Epithelial cell of proximal tubule (primary cell): ENCODE results near the gene KCTD10. TPM values are rescaled to one million over a fixed set of nuclear protein-coding genes. Genes with fewer than 3 reads are reported as not detected.

Source experiments
- DNase-seq: peaks from one replicate; pipeline ENCODE4 v3.0.0-alpha.2; 2011; ENCODE audit warnings: low read depth
- H3K4me3 ChIP-seq: 2 replicates; pipeline ENCODE4 v1.5.1; 2011; ENCODE audit warnings: low read depth, mild to moderate bottlenecking, low read length
- CTCF ChIP-seq: conservative IDR thresholded peaks from 2 replicates; pipeline ENCODE4 v1.5.1; 2012; ENCODE audit warnings: low read depth, mild to moderate bottlenecking, low read length
- total RNA-seq: library from RNA; depleted of rRNA; stranded (reverse); fragments of >200 nt; gene quantifications from 2 replicates; pipeline ENCODE4 v1.2.3, GENCODE V29; 2015

KCTD10 gene
- total RNA-seq, 1 donor from 2014 or later: 43.8 TPM

- no peak overlapping the region for H3K4me3 ChIP-seq
- no peak for DNase-seq
- peak; percentile 4 for TF ChIP-seq CTCF
These were observed 27.1 kb downstream of the KCTD10 start for GRCh38 chr12:109449845-109450532.

- TF ChIP-seq CTCF: no peak
- DNase-seq: no peak
- H3K4me3 ChIP-seq: no peak overlapping the region
These were observed 28.3 kb downstream of the KCTD10 start for GRCh38 chr12:109448707-109449390.

- TF ChIP-seq CTCF: no peak
These were observed 28.8 kb downstream of the KCTD10 start for GRCh38 chr12:109448272-109448671.

GRCh38 chr12:109447482-109447881 is 29.6 kb downstream of the KCTD10 start:
- DNase-seq: no peak
- TF ChIP-seq CTCF: no peak

More at GRCh38 chr12:109448272-109448671, 28.8 kb downstream of the KCTD10 start:
- DNase-seq: no peak
- no peak overlapping the region for H3K4me3 ChIP-seq

GRCh38 chr12:109446869-109447268 is 30.2 kb downstream of the KCTD10 start:
- no peak overlapping the region for H3K4me3 ChIP-seq
- no peak for TF ChIP-seq CTCF
- DNase-seq: no peak

More at GRCh38 chr12:109447482-109447881, 29.6 kb downstream of the KCTD10 start:
- H3K4me3 ChIP-seq: no peak overlapping the region

GRCh38 chr12:109445191-109445609 is 31.9 kb downstream of the KCTD10 start:
- no peak for TF ChIP-seq CTCF
- no peak for DNase-seq
- no peak overlapping the region for H3K4me3 ChIP-seq
